ENCODE results near the gene GMDS.

- TF ChIP-seq CTCF (IDR thresholded peaks at IDR 0.05; ENCODE audit: low read depth, low read length) = no peak
- TF ChIP-seq EZH2phosphoT487 (IDR thresholded peaks at IDR 0.05; ENCODE audit: low read depth) = no peak
Measured at GRCh38 chr6:1611322-1611571, 634.2 kb downstream of the GMDS start.

Data from OCI-LY3 (cell line).